ENCODE data around the gene RGN.

DNA sequence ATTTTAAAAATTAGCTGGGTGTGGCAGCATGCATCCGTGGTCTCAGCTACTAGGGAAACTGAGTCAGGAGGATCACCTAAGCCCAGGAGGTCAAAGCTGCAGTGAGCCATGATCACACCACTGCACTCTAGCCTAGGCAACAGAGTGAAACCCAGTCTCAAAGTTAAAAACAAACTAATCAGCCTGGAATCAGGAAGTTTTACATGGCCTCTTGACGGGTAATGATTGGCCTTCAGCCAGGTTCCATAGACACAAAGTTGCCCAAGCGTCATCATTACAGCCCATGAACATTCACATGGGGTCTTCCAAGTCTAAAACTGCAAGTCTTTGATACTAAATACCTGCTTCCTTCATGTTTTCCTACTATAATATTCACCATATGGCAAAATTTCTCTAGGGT, 10.0 kb upstream of the RGN start:
- TF ChIP-seq POLR2AphosphoS5 (IDR thresholded peaks at IDR 0.05; ENCODE audit: low read depth, low read length) (no peak), POLR2A (IDR thresholded peaks at IDR 0.05; ENCODE audit: low read depth, low read length) (no peak), SPI1 (IDR thresholded peaks at IDR 0.05; ENCODE audit: low read depth, low read length) (no peak), TAF1 (IDR thresholded peaks at IDR 0.05; ENCODE audit: low read depth, low read length) (no peak), PAX5 (IDR thresholded peaks at IDR 0.05; ENCODE audit: insufficient read depth, low read length, severe bottlenecking) (no peak), POU2F2 (IDR thresholded peaks at IDR 0.05; ENCODE audit: low read depth, low read length) (no peak)
